Measurements from ENCODE around the gene PAM16. TPM values are rescaled to one million over a fixed set of nuclear protein-coding genes. Genes with fewer than 3 reads are reported as not detected.
A peak's percentile ranks its signal among the peaks of the same experiment; 100 is the strongest.
"Not testable (repeated sequence)": the region's sequence is repeated elsewhere in the genome, so short reads cannot be mapped to it uniquely, and the experiment has no call there.

Gene PAM16
- total and polyA plus RNA-seq, 4 donors, result 23.0 to 183 (median 58.7) TPM

DNA sequence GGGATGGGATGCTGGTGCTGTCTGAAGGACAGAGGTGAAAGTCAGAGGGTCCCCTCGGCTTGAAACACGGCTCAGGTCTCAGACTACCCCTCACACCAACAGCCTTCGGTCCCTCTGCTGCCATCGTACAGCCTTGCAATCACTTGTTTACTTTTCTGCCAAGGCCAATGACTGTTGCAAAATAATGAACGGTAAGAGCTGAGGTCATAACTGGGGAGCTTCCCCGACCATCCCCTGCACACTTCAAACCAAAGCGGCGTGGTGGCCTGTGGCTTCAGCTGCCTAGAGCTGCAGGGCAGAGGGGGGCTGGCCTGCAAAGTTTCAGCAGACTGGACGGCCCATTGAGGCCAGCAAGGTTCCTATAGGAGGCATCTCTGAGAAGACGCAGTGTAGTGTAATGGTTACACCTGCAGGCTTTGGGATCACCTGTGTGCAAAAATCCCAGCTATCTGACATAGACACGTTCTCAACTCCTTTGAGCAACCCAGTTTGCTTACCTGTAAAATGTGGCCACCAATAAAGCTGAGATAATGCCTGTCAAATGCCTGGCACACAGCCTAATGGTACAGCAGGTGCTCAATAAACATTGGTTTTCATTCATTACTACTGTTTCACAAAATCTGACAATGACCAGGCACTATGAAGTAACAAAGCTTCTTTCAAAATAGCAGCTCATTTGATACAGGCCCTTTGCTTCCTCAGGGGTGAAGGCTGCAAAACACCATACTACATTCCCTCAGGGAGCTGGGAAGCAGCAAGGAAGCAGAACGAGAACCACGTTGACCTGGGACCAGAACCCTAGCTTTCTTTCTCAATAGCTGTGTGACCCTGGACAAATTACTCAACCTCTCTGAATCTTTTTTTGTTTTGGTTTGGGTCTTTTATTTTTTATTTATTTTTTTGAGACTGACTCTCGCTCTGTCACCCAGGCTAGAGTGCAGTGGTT lies 5.0 kb downstream of the PAM16 start:
- Histone ChIP-seq H3K4me1 (ENCODE audit: control insufficient read depth in 5 of 5, insufficient read depth in 5 of 5, low read length in 5 of 5) (peaks cover 0 to 19% (median 0%) of the 10 kb centered on the region in 5 donors), H3K27me3 (ENCODE audit: control insufficient read depth in 3 of 3, insufficient read depth in 3 of 3, low read length in 2 of 3) (no peaks in the 10 kb centered on the region), H3K36me3 (ENCODE audit: control insufficient read depth in 4 of 4, insufficient read depth in 4 of 4, low read length in 4 of 4) (peaks cover 0 to 4% (median 0%) of the 10 kb centered on the region in 4 donors), H3K27ac (ENCODE audit: low read depth in 1 of 2, low read length in 1 of 2) (peak overlapping the region in 1 of 2 donors; percentile 65), H3K4me3 (no peak overlapping the region), H3K9me3 (ENCODE audit: control insufficient read depth in 4 of 4, insufficient read depth in 3 of 4, low read length in 3 of 4) (no peaks in the 10 kb centered on the region), H3K9ac (ENCODE audit: insufficient read depth in 1 of 2, low read length in 2 of 2) (no peak overlapping the region)
- 37 to 55% methylated on average over 14 of the region's 14 CpGs for WGBS, 2 donors
- TF ChIP-seq, protein P1, sequence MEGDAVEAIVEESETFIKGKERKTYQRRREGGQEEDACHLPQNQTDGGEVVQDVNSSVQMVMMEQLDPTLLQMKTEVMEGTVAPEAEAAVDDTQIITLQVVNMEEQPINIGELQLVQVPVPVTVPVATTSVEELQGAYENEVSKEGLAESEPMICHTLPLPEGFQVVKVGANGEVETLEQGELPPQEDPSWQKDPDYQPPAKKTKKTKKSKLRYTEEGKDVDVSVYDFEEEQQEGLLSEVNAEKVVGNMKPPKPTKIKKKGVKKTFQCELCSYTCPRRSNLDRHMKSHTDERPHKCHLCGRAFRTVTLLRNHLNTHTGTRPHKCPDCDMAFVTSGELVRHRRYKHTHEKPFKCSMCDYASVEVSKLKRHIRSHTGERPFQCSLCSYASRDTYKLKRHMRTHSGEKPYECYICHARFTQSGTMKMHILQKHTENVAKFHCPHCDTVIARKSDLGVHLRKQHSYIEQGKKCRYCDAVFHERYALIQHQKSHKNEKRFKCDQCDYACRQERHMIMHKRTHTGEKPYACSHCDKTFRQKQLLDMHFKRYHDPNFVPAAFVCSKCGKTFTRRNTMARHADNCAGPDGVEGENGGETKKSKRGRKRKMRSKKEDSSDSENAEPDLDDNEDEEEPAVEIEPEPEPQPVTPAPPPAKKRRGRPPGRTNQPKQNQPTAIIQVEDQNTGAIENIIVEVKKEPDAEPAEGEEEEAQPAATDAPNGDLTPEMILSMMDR (IDR thresholded peaks at IDR 0.05; ENCODE audit: control extremely low read depth, extremely low read depth), result no peak
- DNase-seq (no peak), ATAC-seq (ENCODE audit: insufficient read depth, low FRiP score) (no peak)

DNA sequence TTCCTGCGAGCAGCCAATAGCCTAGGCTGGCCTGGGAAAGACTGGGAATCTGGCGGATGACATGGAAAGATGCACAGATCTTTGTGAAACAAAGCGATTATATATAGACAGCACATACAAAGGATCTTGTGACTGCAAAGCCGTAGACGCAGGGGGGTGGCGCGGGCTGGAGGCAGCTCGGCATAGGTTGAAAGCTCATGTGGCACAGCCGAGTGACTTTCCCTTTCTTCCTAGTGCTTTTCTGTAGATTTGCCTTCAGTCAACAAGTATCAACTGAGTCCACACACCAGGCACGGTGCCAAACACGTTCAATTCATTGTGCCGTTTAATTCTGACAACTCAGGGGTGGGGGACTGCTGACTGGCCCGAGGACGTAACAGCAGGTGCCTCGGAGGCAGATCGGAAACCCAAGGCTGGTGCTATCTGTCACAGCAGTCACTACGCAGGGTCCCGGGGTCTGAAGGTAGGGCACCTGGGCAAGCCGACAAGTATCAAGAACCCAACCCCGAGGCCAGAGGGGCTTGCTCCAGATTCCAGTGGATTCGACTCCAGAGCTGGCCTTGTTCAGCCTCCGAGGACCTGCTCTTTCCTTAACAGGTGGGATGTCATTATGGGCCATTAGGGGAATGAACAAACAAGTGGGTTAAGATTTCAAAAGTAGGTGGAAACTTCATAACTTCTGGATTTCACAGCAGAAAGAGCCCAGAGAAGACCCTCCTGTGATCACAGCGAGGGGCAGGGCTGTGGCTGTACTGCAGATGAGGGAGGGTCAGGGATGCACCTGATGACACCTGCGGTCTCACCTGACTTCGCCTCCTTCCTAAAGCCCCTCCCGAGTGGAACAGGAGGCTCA lies 5.9 kb downstream of the PAM16 start:
- no peak for DNase-seq
- H3K27ac ChIP-seq (ENCODE audit: low read depth in 1 of 2, low read length in 1 of 2), result peak overlapping the region in 1 of 2 donors; percentile 65
- no peak overlapping the region for H3K4me3 ChIP-seq
- no peaks in the 10 kb centered on the region for H3K9me3 ChIP-seq (ENCODE audit: control insufficient read depth in 4 of 4, insufficient read depth in 3 of 4, low read length in 3 of 4)
- H3K36me3 ChIP-seq (ENCODE audit: control insufficient read depth in 4 of 4, insufficient read depth in 4 of 4, low read length in 4 of 4), result peaks cover 0 to 13% (median 0%) of the 10 kb centered on the region in 4 donors
- no peaks in the 10 kb centered on the region for H3K27me3 ChIP-seq (ENCODE audit: control insufficient read depth in 3 of 3, insufficient read depth in 3 of 3, low read length in 2 of 3)
- H3K4me1 ChIP-seq (ENCODE audit: control insufficient read depth in 5 of 5, insufficient read depth in 5 of 5, low read length in 5 of 5), result peaks cover 0 to 19% (median 1%) of the 10 kb centered on the region in 5 donors
- no peak for ATAC-seq (ENCODE audit: insufficient read depth, low FRiP score)
- H3K9ac ChIP-seq (ENCODE audit: insufficient read depth in 1 of 2, low read length in 2 of 2), result no peak overlapping the region
- WGBS, 2 donors, result 79 to 83% methylated on average over 26 of the region's 26 CpGs
- TF ChIP-seq, protein P1 (IDR thresholded peaks at IDR 0.05; ENCODE audit: control extremely low read depth, extremely low read depth), result no peak

DNA sequence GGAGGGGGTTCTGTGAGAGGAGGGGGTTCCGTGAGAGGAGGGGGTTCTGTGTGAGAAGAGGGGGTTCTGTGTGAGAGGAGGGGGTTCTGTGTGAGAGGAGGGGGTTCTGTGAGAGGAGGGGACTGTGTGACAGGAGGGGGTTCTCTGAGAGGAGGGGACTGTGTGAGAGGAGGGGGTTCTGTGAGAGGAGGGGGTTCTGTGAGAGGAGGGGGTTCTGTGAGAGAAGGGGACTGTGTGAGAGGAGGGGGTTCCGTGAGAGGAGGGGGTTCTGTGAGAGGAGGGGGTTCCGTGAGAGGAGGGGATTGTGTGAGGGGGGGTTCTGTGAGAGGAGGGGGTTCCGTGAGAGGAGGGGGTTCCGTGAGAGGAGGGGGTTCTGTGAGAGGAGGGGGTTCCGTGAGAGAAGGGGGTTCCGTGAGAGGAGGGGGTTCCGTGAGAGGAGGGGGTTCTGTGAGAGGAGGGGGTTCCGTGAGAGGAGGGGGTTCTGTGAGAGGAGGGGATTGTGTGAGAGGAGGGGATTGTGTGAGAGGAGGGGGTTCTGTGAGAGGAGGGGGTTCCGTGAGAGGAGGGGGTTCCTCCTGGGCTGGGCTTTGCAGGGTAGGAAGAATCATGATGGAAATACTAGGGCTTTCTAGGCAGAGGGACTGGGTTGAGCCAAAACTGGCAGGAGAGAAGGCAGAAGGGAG lies 6.7 kb downstream of the PAM16 start:
- not testable (repeated sequence) for H3K4me3 ChIP-seq; H3K27ac ChIP-seq (ENCODE audit: low read depth in 1 of 2, low read length in 1 of 2); DNase-seq; H3K9me3 ChIP-seq (ENCODE audit: control insufficient read depth in 4 of 4, insufficient read depth in 3 of 4, low read length in 3 of 4); H3K27me3 ChIP-seq (ENCODE audit: control insufficient read depth in 3 of 3, insufficient read depth in 3 of 3, low read length in 2 of 3); H3K9ac ChIP-seq (ENCODE audit: insufficient read depth in 1 of 2, low read length in 2 of 2); ATAC-seq (ENCODE audit: insufficient read depth, low FRiP score)
- 58 to 65% methylated on average over 9 of the region's 10 CpGs for WGBS, 2 donors
- H3K4me1 ChIP-seq (ENCODE audit: control insufficient read depth in 5 of 5, insufficient read depth in 5 of 5, low read length in 5 of 5), result peaks cover 0 to 22% (median 9%) of the 10 kb centered on the region in 5 donors
- H3K36me3 ChIP-seq (ENCODE audit: control insufficient read depth in 4 of 4, insufficient read depth in 4 of 4, low read length in 4 of 4), result peaks cover 0 to 13% (median 0%) of the 10 kb centered on the region in 4 donors

Measured in lung (tissue), 12 donors.